RWPE1 (cell line): Measurements from ENCODE around the gene MLC1.
A peak's percentile ranks its signal among the peaks of the same experiment; 100 is the strongest.

Experiments
- CTCF ChIA-PET: fragments of 350-600 bp; sonication (Branson Sonifier 250); formaldehyde crosslinking; extraction: SDS; loops from one replicate; lab custom pipeline; 2021; lab: Yijun Ruan, JAX
- POLR2A ChIA-PET: fragments of 400-600 bp; formaldehyde crosslinking; extraction: SDS; loops from one replicate; lab custom pipeline; 2020; ENCODE audit warnings: antibody characterized with exemption; ENCODE audit not compliant: low non-redundant PET; lab: Yijun Ruan, JAX
- DNase-seq: peaks from one replicate; pipeline ENCODE4 v3.0.0; 2012; ENCODE audit warnings: low spot score
- H3K27ac ChIP-seq: fragments of 450-650 bp; 2 replicates; pipeline ENCODE4 v1.5.1; 2017
- CTCF ChIP-seq: fragments of 450-650 bp; conservative IDR thresholded peaks from 2 replicates; pipeline ENCODE4 v1.5.1; 2017; ENCODE audit warnings: low read depth, mild to moderate bottlenecking

The MLC1 gene

GRCh38 chr22:50081426-50082196 lies 3.6 kb downstream of the MLC1 start:
- DNase-seq: no peak
- ChIA-PET CTCF (no interaction called here), POLR2A (no interaction called here)
- TF ChIP-seq CTCF: no peak
- H3K27ac ChIP-seq: peak overlapping the region; percentile 74; the same call in 1 of the 2 replicates

- no peak for DNase-seq
- CTCF ChIA-PET: no interaction called here
- POLR2A ChIA-PET: no interaction called here
- TF ChIP-seq CTCF: no peak
- H3K27ac ChIP-seq: 0 out of 2 replicates have a peak overlapping the region, but pooled peaks have one; percentile 8
Observed at GRCh38 chr22:50080077-50080465, 5.2 kb downstream of the MLC1 start.

GRCh38 chr22:50078761-50079160 lies 6.5 kb downstream of the MLC1 start:
- no peak overlapping the region; the same call in 1 of the 2 replicates for H3K27ac ChIP-seq
- CTCF ChIA-PET: no interaction called here
- no peak for TF ChIP-seq CTCF
- DNase-seq: no peak
- POLR2A ChIA-PET: no interaction called here

- ChIA-PET CTCF (interaction anchor here (0.6 kb wide), 1 partner anchor 145 kb away, joined by 6 read pairs; no protein-coding TSS in a partner anchor), POLR2A (no interaction called here)
Observed at GRCh38 chr22:50078246-50078645, 7.0 kb downstream of the MLC1 start.

GRCh38 chr22:50076646-50077535 lies 8.3 kb downstream of the MLC1 start:
- no peak for TF ChIP-seq CTCF
- H3K27ac ChIP-seq: no peak overlapping the region
- ChIA-PET POLR2A (no interaction called here), CTCF (interaction anchor here (0.6 to 0.7 kb wide), 2 partner anchors 72 to 410 kb away, joined by 4 to 6 read pairs; no protein-coding TSS in a partner anchor)
- DNase-seq: no peak

More at GRCh38 chr22:50078246-50078645, 7.0 kb downstream of the MLC1 start:
- DNase-seq: no peak
- TF ChIP-seq CTCF: no peak
- no peak overlapping the region for H3K27ac ChIP-seq
